A673 (cell line): ENCODE measurements around the gene CPEB4. TPM values are rescaled to one million over a fixed set of nuclear protein-coding genes. Genes with fewer than 3 reads are reported as not detected.

ENCODE experiments used
- BruUV-seq: library from RNA; stranded (reverse); fragments of 400-500 nt; replicated peaks from 2 replicates; lab custom pipeline; 2021; lab: Mats Ljungman, UMichigan
- CTCF ChIA-PET: fragments of 300-600 bp; sonication (Branson Sonifier 250); formaldehyde crosslinking; loops from one replicate; lab custom pipeline; 2022; ENCODE audit warnings: antibody characterized with exemption; lab: Charles Lee
- POLR2A ChIA-PET: fragments of 300-600 bp; sonication (Branson Sonifier 250); formaldehyde crosslinking; loops from one replicate; lab custom pipeline; 2022; ENCODE audit warnings: antibody characterized with exemption; ENCODE audit not compliant: low non-redundant PET; lab: Charles Lee
- DNase-seq: peaks from one replicate; pipeline ENCODE4 v3.0.0-alpha.2; 2015; ENCODE audit warnings: low spot score
- H3K27ac ChIP-seq: fragments of 200-600 bp; sonication (generic); 2 replicates; pipeline ENCODE4 v1.5.1; 2016; ENCODE audit warnings: mixed run types, low read depth, mild to moderate bottlenecking, mixed read lengths, antibody characterized with exemption, low read length; ENCODE audit not compliant: poor library complexity, severe bottlenecking
- H3K27me3 ChIP-seq: fragments of 200-600 bp; sonication (generic); replicated peaks from 2 replicates; pipeline ENCODE4 v1.6.1; 2017; ENCODE audit warnings: mixed run types, low read depth, mild to moderate bottlenecking, mixed read lengths, antibody characterized with exemption, low read length; ENCODE audit not compliant: insufficient read depth, poor library complexity
- H3K36me3 ChIP-seq: fragments of 200-600 bp; sonication (generic); 2 replicates; pipeline ENCODE4 v1.6.1; 2016; ENCODE audit warnings: mixed run types, mild to moderate bottlenecking, mixed read lengths, antibody characterized with exemption, low read length; ENCODE audit not compliant: insufficient read depth, poor library complexity, severe bottlenecking
- H3K4me1 ChIP-seq: fragments of 200-600 bp; sonication (generic); 2 replicates; pipeline ENCODE4 v1.6.1; 2017; ENCODE audit warnings: mixed run types, mild to moderate bottlenecking, mixed read lengths, antibody characterized with exemption, low read length; ENCODE audit not compliant: insufficient read depth, poor library complexity, severe bottlenecking
- H3K4me3 ChIP-seq: fragments of 200-600 bp; sonication (generic); 2 replicates; pipeline ENCODE4 v1.5.1; 2016; ENCODE audit warnings: low read depth, mixed run types, mild to moderate bottlenecking, mixed read lengths, low read length; ENCODE audit not compliant: poor library complexity, severe bottlenecking
- H3K9me3 ChIP-seq: fragments of 200-600 bp; sonication (generic); 2 replicates; pipeline ENCODE4 v1.6.1; 2016; ENCODE audit warnings: mixed run types, low read depth, mild to moderate bottlenecking, mixed read lengths, antibody characterized with exemption, low read length; ENCODE audit not compliant: poor library complexity, severe bottlenecking
- EZH2 ChIP-seq: fragments of 200-600 bp; sonication (generic); IDR thresholded peaks from 2 replicates; pipeline ENCODE4 v1.6.1; 2017; ENCODE audit warnings: borderline replicate concordance, low read depth, mild to moderate bottlenecking, mixed read lengths, antibody characterized with exemption, low read length; ENCODE audit not compliant: poor library complexity, severe bottlenecking
- intact Hi-C: fragments of 100-400 bp; cut with micrococcal nuclease; formaldehyde crosslinking; loops from one replicate; pipeline ENCODE4 v1.10.0; 2022; ENCODE audit not compliant: unreplicated experiment
- total RNA-seq: library from RNA; stranded (reverse); gene quantifications from 2 replicates; pipeline ENCODE4 v1.2.3, GENCODE V29; 2021
- TF ChIP-seq, protein P1 (sequence below): fragments of 300-800, 200-600 bp; sonication (generic); conservative IDR thresholded peaks from 2 replicates; pipeline ENCODE4 v1.5.1; 2017; ENCODE audit warnings: low read depth, mild to moderate bottlenecking, antibody characterized with exemption, low read length, moderate library complexity, mixed read lengths

Gene CPEB4
- total RNA-seq, 1 experiment from 2014 or later, result 1.6 TPM

- no peaks in the 10 kb centered on the region for H3K9me3 ChIP-seq
- no peaks in the 10 kb centered on the region for H3K4me1 ChIP-seq
- no peak overlapping the region for H3K4me3 ChIP-seq
- DNase-seq, result no peak
- TF ChIP-seq EZH2, result no peak
- TF ChIP-seq, protein P1, sequence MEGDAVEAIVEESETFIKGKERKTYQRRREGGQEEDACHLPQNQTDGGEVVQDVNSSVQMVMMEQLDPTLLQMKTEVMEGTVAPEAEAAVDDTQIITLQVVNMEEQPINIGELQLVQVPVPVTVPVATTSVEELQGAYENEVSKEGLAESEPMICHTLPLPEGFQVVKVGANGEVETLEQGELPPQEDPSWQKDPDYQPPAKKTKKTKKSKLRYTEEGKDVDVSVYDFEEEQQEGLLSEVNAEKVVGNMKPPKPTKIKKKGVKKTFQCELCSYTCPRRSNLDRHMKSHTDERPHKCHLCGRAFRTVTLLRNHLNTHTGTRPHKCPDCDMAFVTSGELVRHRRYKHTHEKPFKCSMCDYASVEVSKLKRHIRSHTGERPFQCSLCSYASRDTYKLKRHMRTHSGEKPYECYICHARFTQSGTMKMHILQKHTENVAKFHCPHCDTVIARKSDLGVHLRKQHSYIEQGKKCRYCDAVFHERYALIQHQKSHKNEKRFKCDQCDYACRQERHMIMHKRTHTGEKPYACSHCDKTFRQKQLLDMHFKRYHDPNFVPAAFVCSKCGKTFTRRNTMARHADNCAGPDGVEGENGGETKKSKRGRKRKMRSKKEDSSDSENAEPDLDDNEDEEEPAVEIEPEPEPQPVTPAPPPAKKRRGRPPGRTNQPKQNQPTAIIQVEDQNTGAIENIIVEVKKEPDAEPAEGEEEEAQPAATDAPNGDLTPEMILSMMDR, result no peak
- POLR2A ChIA-PET, result no interaction called here
- peaks cover 54% of the 10 kb centered on the region for H3K27me3 ChIP-seq
- no peak overlapping the region for H3K27ac ChIP-seq
- intact Hi-C loops, result no loop called here
- CTCF ChIA-PET, result no interaction called here
- no TSS peak for BruUV-seq
- H3K36me3 ChIP-seq, result no peaks in the 10 kb centered on the region
These were observed 110.4 kb downstream of the CPEB4 start for GRCh38 chr5:173998531-173998930.

GRCh38 chr5:174000076-174000475 is 111.9 kb downstream of the CPEB4 start:
- no peaks in the 10 kb centered on the region for H3K36me3 ChIP-seq
- no peak overlapping the region for H3K4me3 ChIP-seq
- intact Hi-C loops, result no loop called here
- peaks cover 59% of the 10 kb centered on the region for H3K27me3 ChIP-seq
- no peak for DNase-seq
- ChIA-PET POLR2A (no interaction called here), CTCF (no interaction called here)
- H3K4me1 ChIP-seq, result no peaks in the 10 kb centered on the region
- no peaks in the 10 kb centered on the region for H3K9me3 ChIP-seq
- no peak for TF ChIP-seq EZH2
- TF ChIP-seq, protein P1, result no peak
- H3K27ac ChIP-seq, result no peak overlapping the region
- BruUV-seq, result no TSS peak

GRCh38 chr5:174003795-174004194 is 115.6 kb downstream of the CPEB4 start:
- BruUV-seq, result no TSS peak
- H3K4me3 ChIP-seq, result no peak overlapping the region
- H3K4me1 ChIP-seq, result no peaks in the 10 kb centered on the region
- H3K9me3 ChIP-seq, result no peaks in the 10 kb centered on the region
- TF ChIP-seq EZH2, result no peak
- TF ChIP-seq, protein P1, result no peak
- intact Hi-C loops, result no loop called here
- CTCF ChIA-PET, result no interaction called here
- peaks cover 48% of the 10 kb centered on the region for H3K27me3 ChIP-seq
- POLR2A ChIA-PET, result no interaction called here
- no peak overlapping the region for H3K27ac ChIP-seq
- no peak for DNase-seq
- H3K36me3 ChIP-seq, result no peaks in the 10 kb centered on the region
